Measurements from ENCODE around the gene RBM15B.
"Not testable (repeated sequence)": the region's sequence is repeated elsewhere in the genome, so short reads cannot be mapped to it uniquely, and the experiment has no call there.

RBM15B gene, protein sequence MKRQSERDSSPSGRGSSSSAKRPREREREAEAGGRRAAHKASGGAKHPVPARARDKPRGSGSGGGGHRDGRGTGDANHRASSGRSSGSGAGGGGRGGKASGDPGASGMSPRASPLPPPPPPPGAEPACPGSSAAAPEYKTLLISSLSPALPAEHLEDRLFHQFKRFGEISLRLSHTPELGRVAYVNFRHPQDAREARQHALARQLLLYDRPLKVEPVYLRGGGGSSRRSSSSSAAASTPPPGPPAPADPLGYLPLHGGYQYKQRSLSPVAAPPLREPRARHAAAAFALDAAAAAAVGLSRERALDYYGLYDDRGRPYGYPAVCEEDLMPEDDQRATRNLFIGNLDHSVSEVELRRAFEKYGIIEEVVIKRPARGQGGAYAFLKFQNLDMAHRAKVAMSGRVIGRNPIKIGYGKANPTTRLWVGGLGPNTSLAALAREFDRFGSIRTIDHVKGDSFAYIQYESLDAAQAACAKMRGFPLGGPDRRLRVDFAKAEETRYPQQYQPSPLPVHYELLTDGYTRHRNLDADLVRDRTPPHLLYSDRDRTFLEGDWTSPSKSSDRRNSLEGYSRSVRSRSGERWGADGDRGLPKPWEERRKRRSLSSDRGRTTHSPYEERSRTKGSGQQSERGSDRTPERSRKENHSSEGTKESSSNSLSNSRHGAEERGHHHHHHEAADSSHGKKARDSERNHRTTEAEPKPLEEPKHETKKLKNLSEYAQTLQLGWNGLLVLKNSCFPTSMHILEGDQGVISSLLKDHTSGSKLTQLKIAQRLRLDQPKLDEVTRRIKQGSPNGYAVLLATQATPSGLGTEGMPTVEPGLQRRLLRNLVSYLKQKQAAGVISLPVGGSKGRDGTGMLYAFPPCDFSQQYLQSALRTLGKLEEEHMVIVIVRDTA

GRCh38 chr3:51391075-51391565 lies at the start of gene RBM15B:
RBM15B (plus strand) TSS chr3:51391285; CDS start chr3:51391400, 115 bp downstream.
- DNase-seq, result peak; percentile 85 to 92

- DNase-seq, result no peak
These were observed 47.0 kb upstream of the RBM15B start for GRCh38 chr3:51343918-51344687.

DNA sequence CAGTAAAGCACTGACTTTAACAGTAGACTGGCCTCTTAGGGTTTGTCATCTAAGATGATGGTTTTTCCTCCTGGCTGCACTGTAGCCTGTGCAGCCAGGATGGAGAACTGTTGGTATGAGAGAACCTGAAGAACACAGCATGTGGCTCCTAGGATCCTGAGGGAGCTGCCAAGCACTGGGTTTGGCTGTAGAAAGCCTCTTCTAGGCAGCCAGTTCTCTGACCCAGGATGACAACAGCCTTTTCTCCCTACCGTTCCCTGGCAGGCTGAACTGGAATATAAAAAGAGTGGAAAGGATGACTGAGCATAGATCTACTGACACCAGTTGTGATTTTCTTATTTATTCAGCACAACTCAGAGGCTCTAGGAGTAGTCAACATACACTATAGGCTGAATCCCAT lies 40.3 kb upstream of the RBM15B start:
- DNase-seq, result no peak

DNA sequence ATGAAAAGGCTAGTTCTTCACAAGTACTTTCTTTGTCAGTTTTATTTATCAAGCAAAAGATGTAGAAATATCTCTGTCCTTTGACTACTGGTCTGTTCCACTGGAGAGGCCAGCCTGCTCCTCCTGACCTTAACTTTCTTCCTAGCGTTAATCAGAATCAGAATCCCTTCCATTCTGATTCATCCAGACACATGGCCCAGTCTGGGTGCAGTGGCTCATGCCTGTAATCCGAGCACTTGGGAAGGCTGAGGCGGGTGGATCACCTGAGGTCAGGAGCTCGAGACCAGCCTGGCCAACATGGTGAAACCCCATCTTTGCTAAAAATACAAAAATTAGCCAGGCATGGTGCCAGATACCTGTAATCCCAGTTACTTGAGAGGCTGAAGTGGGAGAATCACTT lies 38.0 kb upstream of the RBM15B start:
- DNase-seq, result no peak

GRCh38 chr3:51353691-51354090 lies 37.4 kb upstream of the RBM15B start:
- no peak for DNase-seq

DNA sequence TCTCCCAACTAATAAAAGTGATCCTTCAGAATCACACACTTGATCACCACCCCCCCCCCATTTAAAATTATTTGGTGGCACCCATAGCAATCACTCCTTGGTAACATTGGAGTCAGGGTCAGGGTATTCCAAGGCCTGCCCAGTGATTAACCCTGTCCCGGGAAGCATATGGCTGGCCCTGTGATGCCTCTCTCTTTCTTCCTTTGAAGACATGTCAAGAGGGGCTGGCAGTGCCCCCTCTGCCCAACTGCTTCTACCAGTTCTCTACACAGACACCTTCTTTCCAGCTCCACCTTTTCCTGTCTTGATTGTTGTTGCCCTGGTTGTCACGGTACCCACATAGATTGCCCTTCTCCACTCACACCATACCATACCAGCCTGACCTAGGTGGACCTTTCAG lies 36.9 kb upstream of the RBM15B start:
- no peak for DNase-seq

- no peak for DNase-seq
These were observed 36.1 kb upstream of the RBM15B start for GRCh38 chr3:51354731-51355615.

DNA sequence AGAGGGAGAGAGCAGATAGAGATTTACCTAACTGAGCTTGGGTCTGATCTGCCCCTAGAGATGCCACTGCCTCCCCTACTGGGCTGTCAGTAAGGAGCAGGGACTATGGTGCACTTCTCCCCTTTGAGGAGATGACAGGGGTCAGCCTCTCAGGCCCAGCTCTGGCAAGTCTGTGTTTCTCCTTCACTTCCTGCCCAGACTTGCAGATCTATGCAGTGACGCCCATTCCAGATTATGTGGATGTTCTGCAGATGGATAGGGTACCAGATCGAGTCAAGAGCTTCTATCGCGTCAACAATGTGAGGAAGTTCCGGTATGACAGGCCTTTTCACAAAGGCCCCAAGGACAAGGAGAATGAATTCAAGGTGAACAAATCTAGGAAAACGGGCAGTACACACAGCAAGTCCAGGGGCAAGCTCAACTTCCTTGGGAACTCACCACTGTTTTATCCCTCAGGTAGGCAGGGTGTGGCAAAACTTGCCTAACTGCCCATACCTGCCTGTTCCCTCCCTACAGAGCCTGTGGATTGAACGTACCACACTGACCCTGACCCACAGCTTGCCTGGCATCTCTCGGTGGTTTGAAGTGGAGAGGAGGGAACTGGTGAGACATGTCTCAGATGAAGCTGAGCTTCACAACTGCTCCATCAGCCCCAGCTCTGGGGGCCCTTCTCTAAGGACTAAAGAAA lies 35.0 kb upstream of the RBM15B start:
- DNase-seq, result no peak

DNA sequence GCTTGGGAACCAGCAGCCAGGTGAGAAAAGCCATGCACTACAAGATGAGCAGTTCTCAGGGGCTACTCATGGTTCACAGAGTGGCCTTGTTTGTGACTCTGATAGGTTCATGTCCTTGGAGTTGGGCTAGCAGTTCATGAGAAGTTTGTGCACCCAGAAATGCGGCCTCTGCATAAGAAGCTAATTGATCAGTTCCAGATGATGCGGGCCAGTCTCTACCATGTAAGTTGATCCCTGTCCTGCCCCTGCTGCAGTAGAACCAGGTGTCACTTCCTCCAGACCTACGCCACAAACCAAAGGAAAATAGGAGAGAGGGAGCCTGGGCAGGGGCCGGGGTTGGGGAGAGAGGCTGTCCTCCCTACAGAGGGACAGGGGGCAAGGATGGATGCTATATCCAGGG lies 33.2 kb upstream of the RBM15B start:
- DNase-seq, result no peak

- DNase-seq, result no peak
These were observed 32.1 kb upstream of the RBM15B start for GRCh38 chr3:51358981-51359380.

- DNase-seq, result no peak
These were observed 30.3 kb upstream of the RBM15B start for GRCh38 chr3:51360806-51361205.

DNA sequence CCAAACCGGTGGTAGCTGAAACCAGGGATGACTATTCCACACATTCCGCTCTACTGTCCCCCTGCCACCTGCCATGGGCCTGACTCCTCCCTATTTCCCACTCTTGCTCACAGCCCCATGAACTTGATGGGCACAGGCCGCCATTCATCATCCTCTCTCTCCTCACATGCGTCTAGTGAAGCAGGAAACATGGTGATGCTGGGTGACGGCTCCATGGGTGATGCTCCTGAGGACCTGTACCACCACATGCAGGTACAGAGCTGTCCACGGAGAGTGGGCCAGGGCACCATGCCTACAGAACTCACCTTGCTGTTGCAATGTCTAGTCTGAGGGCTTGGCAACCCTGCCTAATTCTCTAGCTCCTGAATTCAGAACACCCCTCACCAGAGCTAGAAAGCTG lies 29.3 kb upstream of the RBM15B start:
- DNase-seq, result no peak

- no peak for DNase-seq
These were observed 28.6 kb upstream of the RBM15B start for GRCh38 chr3:51362476-51362875.

GRCh38 chr3:51368276-51368675 lies 22.8 kb upstream of the RBM15B start:
- DNase-seq, result not testable (repeated sequence)

DNA sequence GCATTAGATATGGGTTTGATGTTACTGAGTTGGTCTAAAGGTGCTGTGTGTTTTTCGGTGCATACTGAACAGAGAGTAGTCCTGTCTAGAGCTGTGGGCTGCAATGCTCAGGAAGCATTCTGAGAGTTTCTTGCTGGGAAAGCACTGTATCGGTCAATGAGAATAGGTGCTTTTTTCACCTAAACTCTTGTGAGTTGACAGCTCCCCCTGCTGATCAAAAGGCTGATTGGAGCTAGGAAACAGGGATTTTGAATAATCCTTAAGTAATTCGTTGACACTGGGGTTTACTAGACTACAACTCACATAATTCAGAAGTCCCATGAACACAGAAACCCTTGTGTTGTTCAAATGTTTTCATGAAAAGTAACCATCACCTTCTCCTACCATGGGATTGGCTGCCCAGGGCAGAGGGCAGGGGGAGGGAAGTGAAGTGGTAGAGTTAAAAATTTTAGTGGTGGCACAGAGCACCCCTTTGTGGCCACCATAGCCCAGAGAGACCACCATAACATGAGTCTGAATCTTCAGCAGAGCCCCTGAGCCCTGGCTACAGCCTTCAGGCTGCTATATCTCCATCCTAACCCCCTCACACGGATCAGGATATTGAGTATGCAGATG lies 19.0 kb upstream of the RBM15B start:
- DNase-seq, result peak in 1 of 2 experiments; percentile 39

GRCh38 chr3:51373658-51374421 lies 17.2 kb upstream of the RBM15B start:
- DNase-seq, result no peak

DNA sequence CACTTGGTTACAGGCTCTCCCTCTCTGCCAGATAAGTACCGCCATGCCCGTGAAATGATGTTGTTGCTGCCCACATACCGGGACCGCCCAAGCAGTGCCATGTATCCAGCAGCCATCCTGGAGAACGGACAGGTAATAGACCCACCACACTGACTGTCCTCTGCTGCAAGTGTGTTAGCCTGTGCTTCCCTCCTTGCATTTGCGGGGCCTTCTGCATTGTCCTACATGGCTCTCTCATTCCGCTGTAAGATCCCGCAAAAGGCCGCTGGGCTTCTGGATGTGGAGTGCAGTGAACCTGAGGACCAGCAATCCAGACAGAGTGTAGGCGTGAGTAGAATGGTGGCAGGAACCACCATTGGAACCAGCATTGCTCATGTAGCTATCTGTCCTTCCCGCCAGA lies 16.6 kb upstream of the RBM15B start:
- DNase-seq, result no peak

DNA sequence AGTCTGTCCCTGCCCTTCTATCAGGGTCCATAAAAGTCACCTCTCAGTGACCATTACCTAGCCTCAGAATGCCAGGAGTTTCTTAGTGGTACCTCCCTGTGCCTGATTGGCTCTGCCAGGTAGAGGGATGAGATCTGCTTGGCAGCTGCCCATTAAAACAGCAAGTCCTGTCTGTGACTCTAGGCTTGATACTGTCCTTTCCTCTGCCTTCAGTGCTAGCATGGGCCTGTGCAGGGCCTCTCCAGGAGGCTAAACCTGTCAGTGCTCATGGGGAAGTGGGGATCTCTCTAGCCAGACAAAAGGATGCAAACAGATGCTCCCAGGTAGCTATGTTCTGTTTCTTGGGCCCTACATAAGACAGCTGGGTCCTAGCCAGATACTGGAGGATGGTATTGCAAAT lies 15.9 kb upstream of the RBM15B start:
- no peak for DNase-seq

DNA sequence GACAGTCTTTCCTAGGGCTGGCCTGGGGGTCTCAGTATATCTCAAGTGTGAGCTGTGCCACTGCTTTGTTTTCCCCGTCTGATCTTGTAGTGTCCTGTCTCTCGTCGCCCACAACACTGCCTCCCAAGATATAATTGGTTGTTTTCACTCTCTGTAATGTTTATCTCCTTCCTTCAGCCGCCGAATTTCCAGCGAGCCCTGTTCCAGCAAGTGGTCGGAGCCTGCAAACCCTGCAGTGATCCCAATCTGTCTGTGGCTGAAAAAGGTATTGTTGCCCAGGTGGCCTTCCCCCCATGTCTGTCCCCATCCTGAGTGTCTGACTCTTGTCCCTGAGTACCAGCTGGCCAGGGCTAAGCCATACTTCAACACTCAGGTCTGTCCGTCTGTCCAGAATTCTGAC lies 15.5 kb upstream of the RBM15B start:
- no peak for DNase-seq

DNA sequence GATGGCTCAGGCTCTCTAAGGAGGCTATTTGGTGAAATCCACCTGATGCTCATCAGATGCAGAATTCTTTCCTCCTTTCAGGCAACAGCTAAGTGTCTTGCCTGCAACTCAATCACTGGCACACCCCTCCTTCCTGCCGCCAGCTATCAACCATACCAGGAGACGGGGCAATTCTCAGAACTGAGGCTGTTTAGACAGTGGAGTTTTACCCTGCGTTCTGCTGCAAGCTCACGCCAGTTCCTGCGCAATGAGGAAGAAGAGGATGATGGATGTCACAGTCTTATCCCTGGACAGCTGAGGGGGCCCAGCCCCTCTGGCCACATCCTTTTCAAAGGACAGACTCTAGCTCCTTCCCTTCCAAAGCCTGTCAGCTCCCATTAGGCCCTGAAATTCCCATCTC lies 13.0 kb upstream of the RBM15B start:
- no peak for DNase-seq
